ENCODE data around the gene SULT1C3.

DNA sequence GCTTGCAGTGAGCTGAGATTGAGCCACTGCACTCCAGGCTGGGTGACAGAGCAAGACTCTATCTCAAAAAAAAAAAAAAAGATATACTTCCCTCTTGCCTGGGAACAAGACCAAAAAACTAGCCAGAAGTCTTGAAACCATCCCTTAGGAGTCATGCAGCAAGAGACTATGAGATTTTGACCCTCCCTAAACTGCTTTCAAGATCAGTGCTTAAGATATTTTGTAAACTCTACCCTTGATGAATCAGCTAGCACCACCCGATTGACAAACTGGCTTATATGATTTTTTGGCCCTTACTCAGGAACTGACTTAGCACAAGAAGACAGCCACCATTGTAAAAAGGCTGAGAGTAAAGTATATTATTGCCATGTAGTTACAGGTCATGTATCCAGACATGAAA is 3.8 kb downstream of the SULT1C3 start:
- TF ChIP-seq, protein P1, sequence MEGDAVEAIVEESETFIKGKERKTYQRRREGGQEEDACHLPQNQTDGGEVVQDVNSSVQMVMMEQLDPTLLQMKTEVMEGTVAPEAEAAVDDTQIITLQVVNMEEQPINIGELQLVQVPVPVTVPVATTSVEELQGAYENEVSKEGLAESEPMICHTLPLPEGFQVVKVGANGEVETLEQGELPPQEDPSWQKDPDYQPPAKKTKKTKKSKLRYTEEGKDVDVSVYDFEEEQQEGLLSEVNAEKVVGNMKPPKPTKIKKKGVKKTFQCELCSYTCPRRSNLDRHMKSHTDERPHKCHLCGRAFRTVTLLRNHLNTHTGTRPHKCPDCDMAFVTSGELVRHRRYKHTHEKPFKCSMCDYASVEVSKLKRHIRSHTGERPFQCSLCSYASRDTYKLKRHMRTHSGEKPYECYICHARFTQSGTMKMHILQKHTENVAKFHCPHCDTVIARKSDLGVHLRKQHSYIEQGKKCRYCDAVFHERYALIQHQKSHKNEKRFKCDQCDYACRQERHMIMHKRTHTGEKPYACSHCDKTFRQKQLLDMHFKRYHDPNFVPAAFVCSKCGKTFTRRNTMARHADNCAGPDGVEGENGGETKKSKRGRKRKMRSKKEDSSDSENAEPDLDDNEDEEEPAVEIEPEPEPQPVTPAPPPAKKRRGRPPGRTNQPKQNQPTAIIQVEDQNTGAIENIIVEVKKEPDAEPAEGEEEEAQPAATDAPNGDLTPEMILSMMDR (conservative IDR thresholded peaks at IDR 0.05; ENCODE audit: low read depth, low read length) = no peak
- no peak for TF ChIP-seq EZH2 (IDR thresholded peaks at IDR 0.05; ENCODE audit: borderline replicate concordance, low read depth, low read length, poor library complexity, severe bottlenecking)
